ENCODE measurements around the gene ARHGAP18.

Gene ARHGAP18

DNA sequence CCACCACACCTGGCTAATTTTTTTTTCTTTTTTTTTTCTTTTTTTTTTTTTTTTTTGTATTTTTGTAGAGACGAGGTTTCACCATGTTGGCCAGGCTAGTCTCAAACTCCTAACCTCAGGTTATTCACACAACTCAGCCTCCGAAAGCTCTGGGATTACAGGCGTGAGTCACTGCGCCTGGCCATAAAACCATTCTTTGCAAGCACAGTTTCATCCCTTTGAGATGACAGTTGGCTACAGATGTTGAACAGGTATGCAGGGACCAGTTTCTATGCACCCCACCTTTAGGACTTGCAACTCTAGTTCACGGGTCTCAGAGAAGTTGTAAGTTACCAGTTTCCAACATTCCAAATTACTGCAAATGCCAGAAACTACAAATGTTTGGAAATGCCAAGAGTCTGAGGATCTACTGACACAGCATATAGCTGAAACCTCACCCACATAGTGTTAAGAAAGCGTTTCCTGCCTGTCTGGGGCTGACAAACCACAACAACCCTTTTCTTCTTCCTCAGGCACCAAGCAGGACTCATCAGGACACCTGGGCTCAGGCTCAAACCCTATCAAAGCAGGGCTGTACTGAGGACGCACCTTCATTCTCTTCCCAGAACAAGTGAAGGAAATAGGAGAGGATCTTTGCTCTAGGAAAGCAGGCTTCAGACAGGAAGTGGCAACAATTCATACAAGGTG lies 22.9 kb downstream of the ARHGAP18 start:
- DNase-seq: peak; percentile 36

DNA sequence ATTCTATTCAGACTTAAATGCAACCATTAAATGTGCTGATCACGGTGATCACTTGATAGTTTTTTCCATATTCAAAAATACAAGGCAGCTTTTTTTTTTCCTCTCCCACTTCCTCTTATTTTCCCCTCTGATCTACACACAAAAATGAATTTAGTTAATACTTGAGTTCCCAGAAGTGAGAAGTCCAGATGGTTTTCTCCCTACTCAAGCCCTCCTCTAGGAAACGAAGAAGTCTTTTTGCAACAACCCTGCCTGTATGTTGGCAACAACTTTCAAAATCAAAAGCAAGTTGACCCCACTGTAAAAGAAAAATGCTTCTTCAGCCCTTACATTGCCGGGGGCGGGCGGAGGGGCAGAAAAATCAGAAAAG lies 24.3 kb downstream of the ARHGAP18 start:
- no peak for DNase-seq

DNA sequence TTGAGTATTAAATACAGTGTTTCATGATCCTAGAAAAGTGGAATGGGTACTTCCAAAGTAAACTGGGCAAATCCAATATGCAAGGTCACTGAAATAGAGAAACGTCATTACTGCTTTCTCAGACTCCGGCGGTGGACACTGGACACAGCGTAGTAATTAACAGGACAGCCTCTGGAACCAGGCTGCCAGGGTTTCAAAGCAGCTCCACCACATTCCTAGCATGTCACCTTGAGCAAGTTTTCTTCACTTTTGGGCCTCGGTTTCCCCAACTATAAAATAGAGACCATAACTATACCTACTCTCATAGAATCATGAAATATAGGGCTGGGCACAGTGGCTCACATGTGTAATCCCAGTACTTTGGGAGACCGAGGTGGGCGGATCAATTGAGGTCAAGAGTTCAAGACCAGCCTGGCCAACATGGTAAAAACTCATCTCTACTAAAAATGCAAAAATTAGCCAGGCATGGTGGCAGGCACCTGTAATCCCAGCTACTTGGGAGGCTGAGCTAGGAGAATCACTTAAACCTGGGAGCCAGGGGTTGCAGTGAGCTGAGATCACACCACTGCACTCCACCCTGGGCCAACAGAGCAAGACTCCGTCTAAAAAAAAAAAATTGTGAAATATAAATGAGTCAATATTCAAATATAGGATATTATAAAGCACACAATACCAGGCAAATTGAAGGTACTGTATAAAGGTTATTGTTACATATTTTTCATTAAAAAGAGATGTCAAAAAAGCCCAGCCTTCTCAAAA lies 24.9 kb downstream of the ARHGAP18 start:
- DNase-seq: no peak

DNA sequence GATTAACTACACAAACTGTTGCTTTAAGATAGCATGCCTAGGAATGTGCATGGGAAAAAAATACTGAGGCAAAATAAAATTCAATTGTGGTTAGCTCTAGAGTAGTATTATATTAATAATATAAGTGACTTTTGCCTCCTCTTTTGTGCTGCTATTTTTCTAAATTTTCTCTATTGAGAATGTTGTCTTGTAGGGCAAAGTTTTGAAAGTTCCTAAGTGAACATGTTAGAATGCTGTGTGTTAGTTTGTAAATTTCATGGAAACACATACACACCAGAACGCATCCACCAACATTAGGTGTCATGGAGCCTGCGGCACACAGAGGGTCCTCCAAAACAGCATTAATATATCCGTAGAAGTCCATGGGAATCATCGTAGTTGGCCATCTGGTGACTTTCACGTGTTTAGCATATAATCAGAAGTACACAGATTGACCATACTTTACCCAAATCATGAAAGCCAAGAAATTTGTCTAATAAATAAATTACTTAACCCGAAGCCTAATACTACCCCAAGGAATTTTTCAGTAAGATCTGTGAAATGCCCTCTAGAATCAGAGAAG lies 25.6 kb downstream of the ARHGAP18 start:
- no peak for DNase-seq

DNA sequence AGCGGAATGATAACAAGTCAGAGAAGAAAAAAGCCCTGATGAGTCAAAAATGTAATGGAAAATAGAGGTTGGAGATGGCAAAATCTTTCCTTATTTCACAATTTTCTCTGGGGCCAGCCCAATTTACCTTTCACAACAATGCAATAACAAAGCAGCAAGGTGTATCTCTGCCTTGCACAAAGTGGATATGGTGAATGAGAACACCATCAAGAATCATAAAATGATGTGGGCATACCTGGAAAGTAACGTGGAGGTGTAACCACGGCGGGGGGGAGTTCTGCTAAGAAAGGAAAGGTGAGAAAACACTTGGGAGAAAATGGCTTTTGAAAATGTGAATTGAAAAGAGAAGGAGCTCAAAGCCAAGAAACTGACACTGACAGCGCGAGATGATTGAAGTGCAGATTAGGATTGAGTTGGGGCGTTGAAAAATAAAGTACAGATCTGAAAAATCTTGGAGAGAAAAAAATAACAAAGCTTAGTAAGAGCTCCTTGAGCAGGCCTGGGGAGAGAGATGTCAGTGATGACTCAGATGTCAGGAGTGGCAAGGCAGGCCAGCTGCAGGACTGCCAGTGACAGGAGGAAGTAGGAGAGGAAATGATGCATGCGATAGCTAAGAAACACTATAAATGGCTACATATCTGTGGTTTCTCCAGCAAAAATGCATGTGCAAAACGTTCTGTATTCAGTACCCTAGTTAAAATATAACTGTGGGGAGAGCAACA lies 26.2 kb downstream of the ARHGAP18 start:
- DNase-seq: peak; percentile 58

DNA sequence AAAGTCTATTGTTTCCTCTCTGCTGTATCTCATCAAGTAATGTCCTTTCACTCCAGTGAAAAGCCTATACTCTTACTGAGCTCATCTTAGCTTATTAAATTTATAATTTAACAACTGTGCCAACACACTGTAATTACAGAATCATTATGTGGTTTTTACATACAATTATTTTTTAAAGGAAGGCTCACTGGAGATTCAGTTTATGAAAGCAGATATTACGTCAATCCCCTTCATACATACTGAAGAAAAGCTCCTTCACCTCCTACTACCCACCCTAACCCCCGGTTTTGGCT lies 28.1 kb downstream of the ARHGAP18 start:
- DNase-seq: no peak

DNA sequence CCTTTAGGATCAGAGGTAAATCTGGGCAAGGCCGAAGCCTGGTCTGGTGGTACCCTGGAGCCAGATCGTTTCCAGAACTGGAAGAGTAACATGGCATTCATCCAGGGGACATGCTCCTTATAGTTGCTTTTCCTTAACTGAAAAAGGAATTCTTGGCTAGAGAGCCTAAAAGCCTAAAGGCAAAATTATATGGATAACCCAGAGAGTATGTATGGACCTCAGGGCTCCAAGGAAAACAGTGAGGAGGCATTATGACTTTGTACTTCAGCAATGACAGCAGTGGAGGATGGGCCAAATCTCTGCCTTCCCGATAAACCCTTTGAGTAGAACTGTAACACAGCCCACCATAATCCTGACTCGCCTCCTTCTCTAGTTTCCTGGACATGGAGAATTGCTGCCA lies 29.3 kb downstream of the ARHGAP18 start:
- no peak for DNase-seq

DNA sequence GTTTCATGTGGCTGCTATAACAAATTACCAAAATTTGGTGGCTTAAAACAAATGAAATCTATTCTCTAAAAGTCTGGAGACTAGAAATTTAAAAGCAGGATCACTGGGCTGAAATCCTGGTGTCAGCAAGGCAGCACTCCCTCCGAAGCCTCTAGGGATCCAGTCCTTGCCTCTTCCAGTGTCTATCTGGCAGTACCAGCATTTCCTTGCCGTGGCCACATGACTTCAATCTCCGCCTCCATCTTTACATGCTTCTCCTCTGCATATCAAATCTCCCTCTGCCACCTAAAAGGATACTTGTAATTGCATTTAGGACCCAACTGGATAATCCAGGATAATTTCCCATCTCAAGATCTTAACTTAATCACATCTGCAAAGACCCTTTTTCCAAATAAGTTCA lies 30.2 kb downstream of the ARHGAP18 start:
- no peak for DNase-seq

DNA sequence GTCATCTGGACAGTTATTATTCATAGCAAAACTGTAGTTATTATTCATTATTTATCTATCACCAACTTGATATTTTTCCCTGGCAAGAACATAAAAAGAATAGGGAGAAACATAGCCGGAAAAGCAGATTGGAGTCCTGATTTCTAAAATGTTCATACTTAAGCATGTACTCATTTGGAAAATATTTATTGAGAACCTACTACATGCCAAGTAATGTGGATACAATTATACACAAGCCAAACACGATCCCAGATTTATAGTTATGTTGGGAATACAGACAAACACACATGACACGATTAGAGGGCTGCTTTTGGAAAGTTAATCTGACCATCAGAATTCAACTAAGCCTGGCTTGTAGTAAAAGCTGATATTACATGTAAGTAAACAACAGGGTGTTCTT lies 30.7 kb downstream of the ARHGAP18 start:
- DNase-seq: no peak

DNA sequence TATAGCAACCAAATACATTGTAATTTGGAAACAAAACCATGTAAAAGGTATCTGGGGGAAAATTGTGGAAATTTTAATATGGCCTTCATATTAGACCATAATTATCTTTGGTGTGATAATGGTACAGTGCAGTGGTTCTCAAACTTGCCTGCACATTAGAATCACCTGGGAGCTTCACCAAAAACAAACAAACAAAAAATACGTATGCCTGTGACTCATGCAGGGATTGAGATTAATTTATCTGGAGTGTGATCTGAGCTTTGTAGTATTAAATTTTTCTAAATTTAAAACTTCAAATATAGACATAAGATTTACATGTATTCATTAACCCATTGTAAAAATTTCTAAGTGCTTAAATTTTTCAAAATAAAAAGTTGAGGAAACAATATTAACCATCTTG lies 31.5 kb downstream of the ARHGAP18 start:
- no peak for DNase-seq

DNA sequence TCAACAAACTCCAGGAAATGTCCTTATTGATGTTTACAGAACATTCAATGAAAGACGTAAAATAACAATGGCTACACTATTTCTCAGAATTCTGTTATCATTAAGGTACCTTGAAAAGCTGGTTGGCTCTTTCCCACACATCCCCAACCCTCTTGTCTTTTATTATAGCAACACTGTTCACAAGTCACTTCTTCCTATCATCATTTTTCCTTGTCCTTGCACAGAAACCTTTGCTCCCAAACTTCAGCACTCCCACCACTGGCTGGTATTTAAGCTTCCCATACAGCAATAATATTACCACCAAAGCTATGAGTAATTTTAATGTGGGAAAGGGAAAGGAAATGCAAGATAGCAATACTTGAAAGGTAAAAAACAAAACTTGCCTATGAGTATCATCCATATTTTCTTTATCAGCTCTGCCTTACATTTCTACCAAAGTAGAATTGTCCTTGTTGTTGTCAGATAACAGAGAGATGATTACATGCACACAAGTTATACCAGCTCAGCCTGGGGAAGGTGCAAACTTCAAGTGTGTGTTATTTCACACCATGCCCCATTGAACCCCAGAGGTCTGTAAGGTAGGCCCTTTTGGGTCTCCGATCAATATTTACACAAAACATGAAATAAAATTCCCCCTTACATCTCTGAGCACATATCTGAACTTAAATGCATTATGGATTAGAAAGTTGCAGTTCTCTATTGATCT lies 32.2 kb downstream of the ARHGAP18 start:
- DNase-seq: no peak

DNA sequence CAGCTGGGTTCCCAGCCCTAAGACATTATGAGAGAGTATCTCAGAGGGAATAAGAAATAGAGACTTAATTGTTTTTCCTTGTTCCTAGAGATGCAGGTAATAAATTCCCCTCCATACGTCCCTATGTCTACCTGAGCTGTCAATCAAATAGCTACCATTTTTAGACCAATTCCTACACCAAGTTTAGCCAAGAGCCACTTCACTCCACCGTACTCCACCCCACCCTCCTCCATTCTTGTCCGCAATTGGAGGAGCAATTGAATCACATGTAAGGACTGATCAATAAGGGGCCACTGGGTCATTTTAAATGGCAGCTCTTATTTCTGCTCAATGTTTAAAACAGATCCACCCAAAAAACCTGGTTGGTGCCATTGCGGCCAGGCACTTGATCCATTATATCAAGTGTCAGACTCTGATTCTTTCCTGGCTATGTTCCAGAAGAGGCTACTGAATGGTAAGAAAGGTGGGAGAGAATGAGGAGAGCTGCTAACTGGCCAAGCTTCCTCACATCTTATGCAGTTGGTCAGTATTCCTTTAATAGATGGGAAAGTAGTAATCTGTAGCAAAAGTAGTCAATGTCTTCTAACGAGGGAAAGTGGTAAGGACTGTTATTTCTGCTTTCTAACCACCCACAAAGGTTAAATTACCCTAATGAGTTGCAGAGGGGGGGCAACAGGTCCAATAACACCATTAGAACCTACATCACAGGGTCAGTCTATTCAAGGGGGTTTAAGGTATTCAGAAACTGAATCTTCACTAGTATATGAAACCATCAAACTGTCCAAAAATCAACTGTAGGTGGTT lies 34.1 kb downstream of the ARHGAP18 start:
- DNase-seq: no peak

DNA sequence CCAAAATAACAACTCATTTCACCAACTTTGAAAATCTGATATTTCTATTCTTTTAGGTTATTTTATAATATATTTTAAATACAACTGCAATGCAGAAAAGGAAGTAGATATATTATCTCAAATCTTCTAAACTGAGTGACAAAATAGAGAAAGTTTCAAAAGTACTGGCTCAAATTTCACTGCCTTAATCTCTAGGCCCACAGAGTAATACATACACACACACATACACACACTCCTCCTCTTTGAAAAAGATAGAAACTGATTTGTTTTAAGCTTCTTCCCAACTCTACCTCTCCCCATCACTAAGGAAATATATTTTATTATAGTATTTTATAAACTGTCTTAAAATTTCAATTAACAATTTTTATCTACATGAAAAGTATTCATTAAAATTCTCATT lies 36.2 kb downstream of the ARHGAP18 start:
- DNase-seq: no peak

DNA sequence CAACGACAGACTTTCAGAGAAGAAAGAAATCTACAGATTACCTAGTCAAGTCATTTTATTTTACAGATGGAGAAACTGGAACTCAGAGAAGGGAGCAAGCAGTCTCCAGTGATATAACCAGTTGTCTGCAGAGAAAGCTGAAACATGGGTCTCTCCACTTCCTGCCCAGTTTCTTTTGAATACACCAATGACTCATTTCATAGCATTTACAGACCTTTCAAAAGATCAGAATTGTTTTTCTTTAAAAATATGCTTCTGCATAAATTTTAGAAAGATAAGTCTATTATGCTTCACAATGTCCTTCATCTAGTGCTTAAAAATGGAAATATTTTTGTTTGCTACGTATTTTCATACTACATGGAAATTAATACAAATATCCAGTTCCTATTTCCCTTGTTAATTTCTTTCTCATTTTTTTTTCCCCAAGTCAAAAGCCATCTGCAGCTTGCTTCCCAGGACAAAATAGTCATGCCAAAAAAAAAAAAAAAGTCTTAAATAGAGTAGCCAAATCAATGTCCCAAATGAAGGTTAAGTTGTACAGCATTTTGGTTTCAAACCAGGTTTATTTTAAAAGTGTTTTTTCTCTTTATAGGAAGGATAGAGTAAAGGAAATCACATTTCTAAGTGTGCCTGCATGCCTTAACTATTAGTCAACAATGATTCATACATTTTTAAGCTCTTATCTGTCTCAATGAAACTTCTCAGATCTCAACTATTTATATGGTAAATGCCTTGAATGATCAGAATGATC lies 36.9 kb downstream of the ARHGAP18 start:
- no peak for DNase-seq

DNA sequence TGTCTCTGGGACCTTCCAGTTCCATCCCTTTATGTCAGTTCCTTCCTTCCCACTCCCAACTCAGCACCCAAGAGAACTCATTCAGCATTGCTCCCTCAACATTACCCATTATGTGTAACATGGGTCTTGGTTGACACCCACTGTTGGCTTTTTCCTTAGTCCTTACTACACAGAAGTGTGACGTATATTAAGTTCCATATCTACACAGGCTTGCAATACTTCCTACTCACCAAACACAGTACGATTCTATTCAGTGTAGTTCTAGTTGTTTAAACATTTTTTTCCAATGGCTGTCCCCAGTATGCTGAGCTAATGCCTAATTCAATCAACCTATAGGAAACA lies 37.7 kb downstream of the ARHGAP18 start:
- DNase-seq: no peak

DNA sequence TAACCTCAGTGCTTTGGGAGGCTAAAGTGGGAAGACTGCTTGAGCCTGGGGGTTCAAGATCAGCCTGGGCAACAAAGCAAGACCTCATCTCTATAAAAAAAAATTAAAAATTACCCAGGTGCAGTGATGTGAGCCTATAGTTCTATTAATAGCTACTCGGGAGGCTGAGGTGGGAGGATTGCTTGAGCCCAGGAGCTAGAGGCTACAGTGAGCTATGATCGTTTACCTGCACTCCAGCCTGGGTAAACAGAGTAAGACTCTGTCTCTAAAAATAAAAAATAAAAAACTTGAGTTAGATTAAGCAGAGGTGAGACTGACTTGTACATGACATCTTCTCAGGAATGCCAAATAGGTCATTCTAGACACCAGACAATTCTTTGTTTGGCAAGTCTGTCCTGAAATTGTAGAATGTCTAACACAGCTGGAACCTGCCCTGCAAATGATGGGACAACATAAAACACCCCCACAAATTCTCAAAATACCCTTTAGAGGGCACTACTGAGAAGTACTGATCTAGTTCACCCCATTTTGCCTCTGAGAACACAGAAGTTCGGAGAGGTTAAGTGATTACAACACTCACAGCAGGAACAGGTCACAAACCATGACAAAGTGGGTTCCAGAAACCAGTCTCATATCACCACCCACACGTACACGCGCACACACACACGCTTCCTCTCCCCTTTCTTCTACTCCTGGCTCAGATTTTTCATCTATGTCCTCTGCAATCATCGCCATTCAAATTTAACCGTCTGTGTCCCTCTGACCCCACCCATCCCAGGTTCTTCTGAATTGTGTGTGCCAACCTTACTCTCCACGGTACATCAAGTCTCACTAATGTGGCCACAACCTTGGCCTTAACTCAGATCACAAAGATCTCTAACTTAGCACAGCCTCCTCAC lies 38.3 kb downstream of the ARHGAP18 start:
- peak; percentile 63 for DNase-seq

DNA sequence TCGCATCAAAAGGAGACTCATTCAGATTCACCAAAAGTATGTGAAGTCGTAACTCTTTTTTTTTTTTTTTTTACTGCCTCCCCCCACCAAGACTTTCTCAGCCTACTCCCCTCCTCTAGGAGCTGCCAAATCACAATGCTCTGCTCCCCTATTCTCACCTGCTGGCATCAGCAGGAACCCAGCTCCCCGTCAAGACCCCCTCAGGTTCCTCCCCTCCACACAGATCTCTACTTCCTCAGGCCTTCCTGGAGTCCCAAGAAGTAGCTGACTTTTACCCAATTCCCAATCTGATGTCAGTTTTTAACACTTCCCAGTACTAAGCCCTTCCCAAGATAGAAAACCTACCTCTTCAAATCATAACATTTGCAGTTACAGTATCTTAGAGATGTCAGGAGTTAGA lies 39.3 kb downstream of the ARHGAP18 start:
- DNase-seq: no peak

DNA sequence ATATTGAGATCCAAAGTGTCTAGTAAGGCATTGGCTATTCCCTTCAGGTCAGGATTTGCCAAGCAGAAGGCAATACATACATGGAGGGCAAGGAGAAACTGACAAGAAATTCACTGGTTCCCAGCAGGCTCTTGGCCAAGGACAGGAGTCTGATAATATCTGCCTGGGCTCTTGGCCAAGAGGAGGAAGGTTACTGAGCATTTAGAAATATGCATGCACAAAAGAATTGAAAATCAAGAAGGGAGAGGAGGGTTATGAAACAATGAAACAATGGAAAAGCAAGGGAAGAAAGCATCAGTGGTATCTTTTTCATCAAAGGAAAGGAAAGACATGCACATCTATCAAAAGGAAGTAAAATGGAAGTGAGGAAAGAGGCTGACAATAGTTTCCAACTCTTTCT lies 42.4 kb downstream of the ARHGAP18 start:
- no peak for DNase-seq

DNA sequence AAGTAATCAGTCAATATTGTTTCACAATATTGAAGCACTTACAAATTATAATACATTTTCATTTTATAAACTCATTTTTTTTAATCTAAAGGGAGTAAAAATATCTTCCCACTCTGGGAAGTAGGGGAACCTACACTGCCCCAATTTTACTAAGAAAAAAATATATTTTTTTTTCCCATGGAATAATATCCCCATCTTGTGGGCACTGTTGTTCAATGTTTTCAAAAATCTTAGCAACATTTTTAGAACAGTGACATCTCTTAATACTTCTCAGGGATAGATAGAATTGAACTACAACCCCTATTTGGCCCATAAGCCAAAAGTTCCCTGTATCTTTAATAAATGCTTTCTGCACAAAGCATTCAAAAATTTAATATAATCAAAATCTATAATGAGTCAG lies 42.9 kb downstream of the ARHGAP18 start:
- DNase-seq: no peak

DNA sequence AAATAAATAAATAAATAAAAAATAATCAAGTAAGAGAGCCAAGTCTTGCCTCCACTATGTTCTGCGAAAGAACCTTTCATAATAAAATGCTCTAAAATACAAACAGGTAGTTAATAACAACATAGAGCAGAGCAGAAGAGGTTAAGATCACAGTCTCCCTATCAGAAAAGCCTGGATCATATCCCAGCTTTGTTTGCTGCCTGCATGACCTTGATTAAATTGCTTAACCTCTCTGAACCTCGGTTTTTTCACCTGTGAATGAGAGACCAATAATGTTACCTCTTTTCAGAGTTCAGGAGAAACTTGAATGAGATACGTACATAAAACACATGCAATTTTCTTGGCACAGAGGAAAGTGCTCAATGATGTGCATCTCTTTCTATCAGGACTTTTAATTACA lies 44.4 kb downstream of the ARHGAP18 start:
- DNase-seq: no peak

DNA sequence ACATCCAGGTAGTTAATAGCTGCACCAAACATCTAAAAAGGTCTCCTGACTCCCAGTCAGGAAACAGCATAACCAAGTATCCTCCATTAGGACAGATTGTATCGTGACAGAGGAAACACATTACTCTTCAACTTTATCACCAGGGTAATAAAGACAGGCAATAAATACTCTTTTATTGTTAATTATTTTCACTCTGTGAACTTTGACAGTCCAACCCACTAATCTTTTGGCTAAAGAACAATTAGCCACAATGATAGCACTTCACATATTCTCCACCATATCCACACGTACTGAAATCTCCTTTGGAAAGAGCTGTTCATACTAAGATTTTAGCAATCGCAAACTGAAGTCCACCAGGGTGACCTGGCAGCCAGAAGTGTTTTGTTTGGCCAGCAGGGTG lies 46.4 kb downstream of the ARHGAP18 start:
- no peak for DNase-seq

Measured in stimulated activated CD4-positive, alpha-beta T cell treated with anti-CD3 and anti-CD28 coated beads, Interleukin-4, amount 100 ng/mL, for 1 hour (primary cell).